NCI-H460 (cell line): ENCODE results near the gene GDPD4. TPM values are rescaled to one million over a fixed set of nuclear protein-coding genes. Genes with fewer than 3 reads are reported as not detected.

ENCODE experiments used
- DNase-seq: peaks from one replicate; pipeline ENCODE4 v3.0.0-alpha.2; 2016; ENCODE audit warnings: low read depth; ENCODE audit errors: extremely low read depth
- total RNA-seq: library from RNA; depleted of rRNA; stranded (reverse); fragments of >200 nt; shearing (Covaris generic); gene quantifications from 2 replicates; pipeline ENCODE4 v1.2.3, GENCODE V29; 2014

GDPD4 gene
- total RNA-seq, 1 experiment from 2014 or later = not detected

DNA sequence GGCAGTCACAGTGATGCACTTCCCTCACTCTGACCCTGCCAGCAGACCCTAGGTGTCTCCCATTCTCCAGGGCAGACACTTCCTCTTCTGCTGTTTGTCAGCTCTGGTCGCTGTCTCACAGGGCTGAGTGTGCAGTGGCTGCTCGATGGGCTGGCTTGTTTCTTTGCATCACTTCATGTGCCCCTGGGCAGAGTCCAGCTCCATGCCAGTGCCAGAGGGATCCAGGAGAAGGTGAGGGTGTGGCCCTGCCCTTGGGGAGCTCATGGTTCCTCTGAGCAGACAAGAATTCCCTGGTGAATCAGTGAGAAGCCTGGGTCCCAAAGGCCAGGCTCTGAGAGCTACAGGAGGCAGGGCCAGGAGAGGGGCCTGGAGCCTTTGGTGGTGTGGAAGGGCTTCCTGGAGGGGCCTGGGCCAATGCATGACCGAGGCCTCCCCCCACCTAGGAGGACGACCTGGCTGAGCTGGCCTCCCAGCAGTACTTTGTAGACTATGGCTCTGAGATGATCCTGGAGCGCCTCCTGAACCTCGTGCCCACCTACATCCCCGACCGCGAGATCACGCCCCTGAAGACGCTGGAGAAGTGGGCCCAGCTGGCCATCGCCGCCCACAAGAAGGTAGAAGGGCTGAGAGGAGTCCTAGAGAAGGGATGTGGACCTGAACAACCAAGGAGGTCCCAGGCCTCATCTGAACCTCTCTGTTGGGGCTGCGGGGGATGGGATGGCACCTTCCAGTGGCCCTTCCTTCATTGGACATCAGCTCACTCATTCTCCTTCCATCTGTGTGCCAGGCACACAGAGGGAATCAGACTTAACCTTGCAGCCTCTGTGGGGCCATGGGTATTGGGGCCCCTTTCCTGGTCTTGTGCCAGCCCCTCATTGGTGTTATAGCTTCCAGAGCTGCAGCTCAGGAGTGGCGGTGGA is 107.3 kb downstream of the GDPD4 start:
- DNase-seq = no peak

GRCh38 chr11:77193167-77193566 is 108.3 kb downstream of the GDPD4 start:
- DNase-seq = no peak

- DNase-seq = peak; percentile 62
Measured at GRCh38 chr11:77191823-77192495, 109.5 kb downstream of the GDPD4 start.

- DNase-seq = no peak
Measured at GRCh38 chr11:77191429-77191822, 110.1 kb downstream of the GDPD4 start.

DNA sequence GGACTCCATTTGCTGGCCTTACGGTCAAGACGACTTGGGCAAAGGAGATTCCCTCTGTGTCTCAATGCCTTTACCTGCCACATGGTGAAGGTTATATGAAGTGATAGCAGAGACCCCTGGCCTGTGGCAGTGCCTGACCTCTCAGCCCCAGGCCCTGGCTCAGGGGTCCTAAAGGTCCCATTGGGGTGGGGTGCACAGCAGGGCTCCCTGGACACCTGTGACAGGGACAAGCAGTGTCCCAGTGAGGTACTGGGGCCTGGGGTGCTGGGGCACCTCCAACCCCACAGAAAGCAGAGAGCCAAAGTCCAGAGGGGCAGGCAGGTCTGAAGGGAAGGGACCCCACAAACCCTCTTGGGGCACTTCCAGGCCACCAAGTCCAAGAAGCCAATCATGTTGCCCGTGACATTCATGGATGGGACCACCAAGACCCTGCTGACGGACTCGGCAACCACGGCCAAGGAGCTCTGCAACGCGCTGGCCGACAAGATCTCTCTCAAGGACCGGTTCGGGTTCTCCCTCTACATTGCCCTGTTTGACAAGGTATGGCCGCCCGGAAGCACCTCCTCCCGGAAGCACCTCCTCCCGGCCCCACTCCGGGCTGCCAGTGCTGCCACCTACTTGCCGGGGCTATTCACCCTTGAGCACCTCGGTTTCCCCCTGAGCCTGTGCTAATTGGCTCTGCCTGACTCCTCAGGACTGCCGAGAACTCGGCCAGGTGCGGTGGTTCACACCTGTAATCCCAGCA is 111.0 kb downstream of the GDPD4 start:
- no peak for DNase-seq

DNA sequence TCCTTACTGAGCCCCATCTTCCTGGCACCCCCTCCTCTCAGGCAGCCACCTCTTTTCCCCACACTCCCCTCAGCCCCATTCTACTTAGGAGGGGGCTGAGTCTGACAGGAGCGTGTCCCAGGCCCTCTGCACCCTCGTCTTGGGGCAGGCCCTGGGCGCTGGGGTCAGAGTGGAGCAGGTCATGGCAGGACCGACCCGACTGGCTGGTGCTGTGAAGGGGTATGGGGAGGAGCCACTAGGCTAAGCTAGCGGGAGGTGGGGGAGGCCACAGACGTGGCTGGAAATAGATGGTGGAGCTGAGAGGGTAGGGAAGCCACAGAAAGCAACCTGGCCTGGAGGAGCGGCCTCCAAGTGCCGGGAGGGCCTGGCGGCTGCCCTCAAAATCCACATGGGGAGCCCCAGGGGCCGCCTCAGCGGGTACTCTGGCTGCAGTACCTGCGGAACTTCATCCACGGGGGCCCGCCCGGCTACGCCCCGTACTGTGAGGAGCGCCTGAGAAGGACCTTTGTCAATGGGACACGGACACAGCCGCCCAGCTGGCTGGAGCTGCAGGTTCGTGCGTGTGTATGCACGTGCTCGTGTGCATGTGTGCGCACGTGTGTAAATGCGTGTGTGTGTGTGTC is 111.8 kb downstream of the GDPD4 start:
- no peak for DNase-seq

DNA sequence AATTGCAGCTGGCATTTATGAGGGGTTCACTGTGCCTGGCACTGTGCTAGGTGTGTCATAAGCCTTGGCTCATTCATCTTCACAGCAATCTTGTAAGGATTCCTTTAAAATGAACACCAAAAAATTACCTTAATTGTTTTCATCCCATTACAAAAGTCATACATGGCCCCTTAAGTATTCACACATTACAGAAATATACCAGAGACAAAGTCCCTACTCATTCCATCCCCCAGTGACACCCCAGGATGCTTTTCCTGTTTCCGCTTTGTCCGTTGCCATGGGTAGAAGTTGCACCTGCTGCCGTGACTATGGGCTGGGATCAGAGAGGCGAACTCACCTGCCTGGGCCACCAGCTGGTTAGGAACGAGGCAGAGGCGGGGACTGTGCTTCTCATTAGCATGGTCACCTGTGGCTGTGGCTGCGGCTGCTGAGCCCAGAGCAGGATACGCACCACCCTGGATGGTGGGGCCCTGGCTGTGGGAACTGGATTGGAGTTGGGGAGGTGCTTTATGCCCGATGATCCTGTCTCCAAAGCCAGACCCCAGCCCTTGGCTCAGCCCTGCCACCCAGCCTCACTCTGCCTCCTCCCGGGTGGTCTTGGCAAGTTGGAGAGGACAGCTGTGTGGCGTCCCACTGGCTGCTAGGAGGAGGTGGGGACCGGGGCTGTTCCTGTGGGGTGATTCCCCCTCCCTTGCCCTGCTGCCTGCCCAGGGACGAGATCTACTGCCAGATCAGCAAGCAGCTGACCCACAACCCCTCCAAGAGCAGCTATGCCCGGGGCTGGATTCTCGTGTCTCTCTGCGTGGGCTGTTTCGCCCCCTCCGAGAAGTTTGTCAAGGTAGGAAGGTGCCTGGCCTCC is 112.6 kb downstream of the GDPD4 start:
- DNase-seq = no peak

DNA sequence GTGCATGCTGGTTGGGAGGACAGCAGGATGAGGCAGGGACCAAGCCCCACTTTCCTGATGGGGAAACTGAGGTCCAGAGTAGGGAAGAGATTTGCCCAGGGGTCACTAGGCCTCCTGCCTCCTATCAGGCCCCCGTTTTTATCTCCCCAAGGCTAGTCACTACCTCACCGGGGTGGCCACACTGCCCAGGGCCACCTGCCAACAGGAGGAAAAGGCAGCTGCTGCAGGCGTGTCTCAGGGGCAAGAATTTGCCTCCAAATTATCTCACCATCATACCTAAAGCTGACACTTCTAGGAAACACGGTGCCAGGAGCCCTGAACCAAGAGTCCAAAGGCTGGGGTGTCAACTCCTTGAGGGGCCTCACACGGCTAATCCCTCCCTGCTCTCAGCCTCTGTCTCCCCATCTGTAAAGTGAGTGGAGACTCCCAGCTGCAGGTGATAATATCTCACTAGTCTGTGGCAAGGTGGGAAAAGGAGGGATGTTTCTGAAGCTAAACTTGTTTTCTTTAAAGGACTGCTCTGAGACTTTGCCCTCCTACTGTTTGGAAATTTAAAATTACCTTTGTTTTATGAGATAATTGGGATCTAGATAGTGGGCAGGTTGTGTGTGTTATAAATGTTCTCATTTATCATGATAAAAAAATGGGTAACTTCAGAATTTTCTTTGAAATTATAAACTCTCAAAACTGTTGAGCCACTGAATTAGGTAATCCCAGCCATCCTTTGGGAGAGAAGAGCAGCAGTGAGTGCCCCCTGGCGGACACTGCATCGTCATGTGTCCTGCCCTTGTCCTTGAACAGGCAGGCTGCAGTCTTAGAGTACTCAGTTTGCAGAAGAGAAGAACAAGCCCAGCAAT is 113.5 kb downstream of the GDPD4 start:
- DNase-seq = peak; percentile 59

GRCh38 chr11:77187111-77187750 is 114.3 kb downstream of the GDPD4 start:
- no peak for DNase-seq

DNA sequence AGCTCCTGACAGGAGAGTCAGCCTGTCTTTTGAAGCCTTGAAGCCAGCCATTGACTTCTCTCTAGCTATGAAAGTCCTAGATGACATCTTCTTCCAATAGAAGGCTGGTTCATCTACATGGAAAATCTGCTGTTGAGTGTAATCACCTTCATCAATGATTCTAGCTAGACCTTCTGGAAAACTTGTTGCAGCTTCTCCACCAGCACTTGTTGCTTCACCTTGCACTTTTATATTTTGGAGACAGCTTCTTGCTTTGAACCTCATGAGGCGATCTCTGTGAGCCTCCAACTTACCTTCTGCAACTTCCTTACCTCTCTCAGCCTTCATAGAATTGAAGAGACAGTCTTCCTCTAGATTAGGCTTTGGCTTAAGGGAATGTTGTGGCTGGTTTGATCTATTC is 115.2 kb downstream of the GDPD4 start:
- no peak for DNase-seq

GRCh38 chr11:77184136-77184860 is 117.2 kb downstream of the GDPD4 start:
- DNase-seq = no peak

DNA sequence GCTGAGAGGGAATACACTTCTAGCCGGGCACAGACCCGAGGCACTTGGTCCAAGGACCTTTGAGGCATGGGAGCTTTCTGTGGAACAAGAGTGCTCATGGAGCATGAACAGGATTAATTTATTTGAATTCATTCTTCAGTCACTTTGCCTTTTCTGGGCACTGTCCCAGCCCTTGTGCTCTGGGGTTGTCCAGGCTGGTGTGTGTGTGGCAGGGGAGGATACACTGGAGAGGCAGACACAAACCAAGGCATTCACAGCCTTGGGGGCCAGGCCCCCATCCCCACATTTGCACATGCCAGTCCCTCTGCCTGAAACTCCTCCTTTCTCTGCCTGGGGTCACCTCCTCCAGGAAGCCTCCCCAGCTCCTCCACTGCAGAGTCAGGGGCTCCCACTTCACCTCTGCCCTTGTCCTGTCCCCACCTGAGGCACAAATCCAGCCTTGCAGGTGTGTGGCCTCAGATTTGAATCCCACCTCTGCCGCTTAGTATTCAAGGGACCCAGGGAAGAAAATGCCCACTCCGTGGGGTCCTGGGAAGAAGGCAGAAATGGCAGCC is 118.0 kb downstream of the GDPD4 start:
- DNase-seq = no peak

- no peak for DNase-seq
Measured at GRCh38 chr11:77182542-77183430, 118.7 kb downstream of the GDPD4 start.

DNA sequence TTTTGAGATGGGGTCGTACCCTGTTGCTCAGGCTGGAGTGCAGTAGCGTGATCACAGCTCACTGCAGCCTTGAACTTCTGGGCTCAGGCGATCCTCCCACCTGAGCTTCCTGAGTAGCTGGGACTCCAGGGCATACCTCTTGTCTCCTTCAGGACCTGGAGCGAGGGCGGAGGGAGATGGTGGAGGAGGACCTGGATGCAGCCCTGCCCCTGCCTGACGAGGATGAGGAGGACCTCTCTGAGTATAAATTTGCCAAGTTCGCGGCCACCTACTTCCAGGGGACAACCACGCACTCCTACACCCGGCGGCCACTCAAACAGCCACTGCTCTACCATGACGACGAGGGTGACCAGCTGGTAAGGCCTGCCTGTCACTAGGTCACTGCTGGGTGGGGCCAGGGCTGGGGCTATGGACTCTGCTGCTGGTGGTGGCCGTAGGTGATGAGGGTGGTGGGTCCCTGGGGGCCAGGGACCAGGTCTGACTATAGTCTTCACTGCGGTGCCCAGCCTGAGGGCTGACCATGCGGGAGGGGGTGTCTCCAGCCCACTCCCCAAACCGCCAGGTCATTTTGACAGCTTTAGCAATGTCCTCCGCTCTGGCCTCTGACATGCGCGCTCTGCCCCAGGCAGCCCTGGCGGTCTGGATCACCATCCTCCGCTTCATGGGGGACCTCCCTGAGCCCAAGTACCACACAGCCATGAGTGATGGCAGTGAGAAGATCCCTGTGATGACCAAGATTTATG is 119.5 kb downstream of the GDPD4 start:
- no peak for DNase-seq

DNA sequence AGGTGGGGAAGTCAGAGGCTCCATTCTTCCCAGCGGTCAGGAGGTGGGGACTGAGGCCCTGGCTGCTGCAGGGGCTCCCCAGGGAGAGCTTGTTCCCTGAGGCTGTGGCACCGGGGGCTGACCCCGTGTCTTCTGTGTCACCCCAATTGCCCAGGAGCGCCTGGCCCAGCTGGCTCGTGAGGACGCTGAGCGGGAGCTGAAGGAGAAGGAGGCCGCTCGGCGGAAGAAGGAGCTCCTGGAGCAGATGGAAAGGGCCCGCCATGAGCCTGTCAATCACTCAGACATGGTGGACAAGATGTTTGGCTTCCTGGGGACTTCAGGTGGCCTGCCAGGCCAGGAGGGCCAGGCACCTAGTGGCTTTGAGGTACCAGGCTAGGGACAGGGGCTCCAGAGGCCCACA is 120.3 kb downstream of the GDPD4 start:
- no peak for DNase-seq

DNA sequence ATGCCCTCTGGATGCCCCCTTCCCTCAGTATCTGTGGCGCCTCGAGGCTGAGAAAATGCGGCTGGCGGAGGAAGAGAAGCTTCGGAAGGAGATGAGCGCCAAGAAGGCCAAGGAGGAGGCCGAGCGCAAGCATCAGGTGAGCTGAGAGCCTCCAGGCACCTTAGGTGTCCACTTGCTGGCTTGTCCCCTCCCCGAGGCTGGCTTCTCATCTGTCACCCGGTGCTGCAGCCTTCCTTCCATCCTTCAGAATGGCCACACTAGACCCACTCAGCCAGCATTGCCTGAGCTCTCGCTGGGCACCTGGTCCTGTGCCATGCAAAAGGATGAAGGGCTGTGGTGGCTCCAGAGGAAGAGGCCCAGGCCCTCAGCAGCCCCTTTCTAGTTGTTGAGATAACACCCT is 121.1 kb downstream of the GDPD4 start:
- no peak for DNase-seq
